Measurements from ENCODE around the gene CHID1. TPM values are rescaled to one million over a fixed set of nuclear protein-coding genes. Genes with fewer than 3 reads are reported as not detected.

CHID1 gene
- total and polyA plus RNA-seq, 2 experiments from 2014 or later: 54.1 to 67.3 TPM

DNA sequence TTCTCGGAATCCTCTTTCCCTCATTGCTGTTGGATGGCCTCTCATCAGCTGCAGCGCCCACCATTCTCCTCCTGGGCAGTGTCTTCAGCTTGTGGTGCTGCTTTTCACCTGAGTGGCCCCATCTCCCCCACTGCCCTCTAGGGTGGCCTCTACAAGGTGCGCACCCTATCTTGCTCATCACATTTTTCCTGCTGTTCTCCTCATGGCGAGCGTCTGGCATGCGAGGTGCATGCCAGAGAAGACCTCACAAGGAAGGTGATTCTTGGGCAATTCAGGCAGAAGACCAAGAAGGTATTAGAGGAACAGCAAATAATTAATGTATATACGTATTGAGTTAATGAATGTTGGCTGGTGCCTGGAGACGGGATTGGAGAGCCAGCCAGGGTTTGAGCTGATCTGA lies 18.2 kb upstream of the CHID1 start:
- DNase-seq (ENCODE audit: low spot score) (no peak), ATAC-seq (no peak)
- peaks cover 21% of the 10 kb centered on the region; the same call in 1 of the 2 replicates for H4K20me1 ChIP-seq (replicated peaks; ENCODE audit: insufficient read depth)
- H3K9me2 ChIP-seq (ENCODE audit: insufficient read depth): no peaks in the 10 kb centered on the region
- peaks cover 32% of the 10 kb centered on the region for H3K4me1 ChIP-seq (ENCODE audit: insufficient read depth)
- H3K27me3 ChIP-seq (ENCODE audit: insufficient read depth): no peaks in the 10 kb centered on the region
- Mint-ChIP-seq H3K4me3 (no peak overlapping the region; the same call in 2 of the 3 replicates), H3K9me3 (no peaks in the 10 kb centered on the region), H3K4me1 (peaks cover 34% of the 10 kb centered on the region), H3K36me3 (ENCODE audit: low read depth) (peaks cover 12% of the 10 kb centered on the region), H3K27me3 (ENCODE audit: insufficient read depth, low read depth, poor library complexity) (peaks cover 10% of the 10 kb centered on the region), H3K27ac (no peak overlapping the region)
- no peak overlapping the region for H2AFZ ChIP-seq
- no peak for TF ChIP-seq NANOG (IDR thresholded peaks at IDR 0.05; ENCODE audit: borderline replicate concordance)
- no peak for TF ChIP-seq CREB1 (CRISPR knock-in tag; IDR thresholded peaks at IDR 0.05; ENCODE audit: low read depth)
- TF ChIP-seq REST (IDR thresholded peaks at IDR 0.05; ENCODE audit: unreplicated experiment): no peak
- TF ChIP-seq ZNF331 (CRISPR knock-in tag; IDR thresholded peaks at IDR 0.05; ENCODE audit: low read depth): no peak
- no peak for TF ChIP-seq POLR2AphosphoS5 (IDR thresholded peaks at IDR 0.05; ENCODE audit: low read depth)
- no peak for TF ChIP-seq EZH2phosphoT487 (IDR thresholded peaks at IDR 0.05; ENCODE audit: unreplicated experiment)
- no peak overlapping the region for H3K4me2 ChIP-seq
- H3K36me3 ChIP-seq (ENCODE audit: insufficient read depth): no peaks in the 10 kb centered on the region
- peaks cover 75% of the 10 kb centered on the region for H3K79me2 ChIP-seq (replicated peaks; ENCODE audit: insufficient read depth)
- no peak overlapping the region for H3K4me3 ChIP-seq
- no peak overlapping the region for H3K27ac ChIP-seq (ENCODE audit: low read depth)
- peaks cover 10% of the 10 kb centered on the region; the same call in 1 of the 2 replicates for H3F3A ChIP-seq (replicated peaks; ENCODE audit: low read depth)

GRCh38 chr11:927871-928270 lies 17.3 kb upstream of the CHID1 start:
- peaks cover 66% of the 10 kb centered on the region for H3K79me2 ChIP-seq (replicated peaks; ENCODE audit: insufficient read depth)
- H3K9me2 ChIP-seq (ENCODE audit: insufficient read depth): no peaks in the 10 kb centered on the region
- no peak overlapping the region for H3K27ac Mint-ChIP-seq
- H3K4me3 Mint-ChIP-seq: no peak overlapping the region
- H3K4me1 ChIP-seq (ENCODE audit: insufficient read depth): peaks cover 22% of the 10 kb centered on the region
- peaks cover 25% of the 10 kb centered on the region for H3K4me1 Mint-ChIP-seq
- H3K36me3 Mint-ChIP-seq (ENCODE audit: low read depth): peaks cover 12% of the 10 kb centered on the region
- no peak for ATAC-seq
- no peak for DNase-seq (ENCODE audit: low spot score)
- H3K36me3 ChIP-seq (ENCODE audit: insufficient read depth): no peaks in the 10 kb centered on the region
- H2AFZ ChIP-seq: no peak overlapping the region
- H3K27me3 Mint-ChIP-seq (ENCODE audit: insufficient read depth, low read depth, poor library complexity): peaks cover 6% of the 10 kb centered on the region
- H3K9me3 Mint-ChIP-seq: no peaks in the 10 kb centered on the region
- H4K20me1 ChIP-seq (replicated peaks; ENCODE audit: insufficient read depth): peaks cover 17% of the 10 kb centered on the region; the same call in 1 of the 2 replicates
- H3K4me3 ChIP-seq: no peak overlapping the region
- no peak overlapping the region for H3K4me2 ChIP-seq
- H3F3A ChIP-seq (replicated peaks; ENCODE audit: low read depth): peaks cover 3% of the 10 kb centered on the region; the same call in 1 of the 2 replicates
- no peaks in the 10 kb centered on the region for H3K27me3 ChIP-seq (ENCODE audit: insufficient read depth)
- no peak overlapping the region for H3K27ac ChIP-seq (ENCODE audit: low read depth)
- TF ChIP-seq ZNF114 (CRISPR knock-in tag; IDR thresholded peaks at IDR 0.05) (no peak), ZNF462 (CRISPR knock-in tag; IDR thresholded peaks at IDR 0.05) (no peak)
- TF ChIP-seq, protein P1, sequence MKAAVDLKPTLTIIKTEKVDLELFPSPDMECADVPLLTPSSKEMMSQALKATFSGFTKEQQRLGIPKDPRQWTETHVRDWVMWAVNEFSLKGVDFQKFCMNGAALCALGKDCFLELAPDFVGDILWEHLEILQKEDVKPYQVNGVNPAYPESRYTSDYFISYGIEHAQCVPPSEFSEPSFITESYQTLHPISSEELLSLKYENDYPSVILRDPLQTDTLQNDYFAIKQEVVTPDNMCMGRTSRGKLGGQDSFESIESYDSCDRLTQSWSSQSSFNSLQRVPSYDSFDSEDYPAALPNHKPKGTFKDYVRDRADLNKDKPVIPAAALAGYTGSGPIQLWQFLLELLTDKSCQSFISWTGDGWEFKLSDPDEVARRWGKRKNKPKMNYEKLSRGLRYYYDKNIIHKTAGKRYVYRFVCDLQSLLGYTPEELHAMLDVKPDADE (IDR thresholded peaks at IDR 0.05): no peak

Measured in GM23338 (cell line).